BJ (cell line): ENCODE measurements around the gene SNX9. TPM values are rescaled to one million over a fixed set of nuclear protein-coding genes. Genes with fewer than 3 reads are reported as not detected.
"Not testable (repeated sequence)": the region's sequence is repeated elsewhere in the genome, so short reads cannot be mapped to it uniquely, and the experiment has no call there.

Source experiments
- CTCF ChIA-PET: fragments of 350-600 bp; formaldehyde crosslinking; extraction: SDS; loops from one replicate; lab custom pipeline; 2021; ENCODE audit warnings: antibody characterized with exemption, inconsistent platforms; lab: Yijun Ruan, JAX
- POLR2A ChIA-PET: fragments of 300-600 bp; sonication (Branson Sonifier 250); formaldehyde crosslinking; extraction: SDS; loops from one replicate; lab custom pipeline; 2021; ENCODE audit warnings: antibody characterized with exemption; lab: Charles Lee
- DNase-seq: peaks from one replicate; pipeline ENCODE4 v3.0.0-alpha.2; 2011; ENCODE audit warnings: low read depth
- H3K27me3 ChIP-seq: 2 replicates; pipeline ENCODE4 v1.6.0; 2011; ENCODE audit warnings: low read length; ENCODE audit not compliant: control insufficient read depth, insufficient read depth
- H3K36me3 ChIP-seq: 2 replicates; pipeline ENCODE4 v1.5.1; 2011; ENCODE audit warnings: low read length; ENCODE audit not compliant: control insufficient read depth, insufficient read depth
- H3K4me3 ChIP-seq: 2 replicates; pipeline ENCODE4 v1.5.1; 2011; ENCODE audit warnings: low read depth, mild to moderate bottlenecking, control low read depth, low read length
- polyA plus RNA-seq: library from polyadenylated mRNA; depleted of rRNA; stranded (reverse); fragments of >200 nt; gene quantifications from 2 replicates; pipeline ENCODE4 v1.2.3, GENCODE V29; 2011
- TF ChIP-seq, protein P1 (sequence below): IDR thresholded peaks from 2 replicates; pipeline ENCODE4 v1.5.1; 2011; ENCODE audit warnings: low read depth, mild to moderate bottlenecking, control low read depth, inconsistent platforms, low read length, moderate library complexity; ENCODE audit not compliant: insufficient read depth

SNX9 gene
- polyA plus RNA-seq, 1 experiment: 75.1 TPM

DNA sequence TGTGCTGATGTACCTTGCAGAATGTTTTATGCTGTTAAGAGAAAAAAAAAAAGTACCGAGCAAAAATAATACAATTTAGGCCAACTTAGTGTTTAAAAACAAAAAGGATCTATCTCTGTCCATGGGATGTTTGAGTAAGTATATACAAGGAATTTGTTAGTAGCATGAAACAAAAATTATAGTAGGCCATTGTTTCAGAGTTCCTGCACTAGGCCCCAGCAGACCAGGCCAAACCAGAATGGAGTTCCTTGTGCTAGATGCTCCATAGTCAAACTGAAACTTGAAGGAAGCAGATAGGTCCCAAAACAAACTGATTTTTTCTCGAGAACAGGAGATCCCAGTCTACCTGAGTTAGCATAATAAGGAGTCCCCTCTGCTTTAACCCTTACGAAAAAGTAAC lies 72.5 kb downstream of the SNX9 start:
- ChIA-PET CTCF (no interaction called here), POLR2A (no interaction called here)
- peaks cover 8% of the 10 kb centered on the region for H3K36me3 ChIP-seq
- no peak overlapping the region for H3K4me3 ChIP-seq
- no peak for DNase-seq
- TF ChIP-seq, protein P1, sequence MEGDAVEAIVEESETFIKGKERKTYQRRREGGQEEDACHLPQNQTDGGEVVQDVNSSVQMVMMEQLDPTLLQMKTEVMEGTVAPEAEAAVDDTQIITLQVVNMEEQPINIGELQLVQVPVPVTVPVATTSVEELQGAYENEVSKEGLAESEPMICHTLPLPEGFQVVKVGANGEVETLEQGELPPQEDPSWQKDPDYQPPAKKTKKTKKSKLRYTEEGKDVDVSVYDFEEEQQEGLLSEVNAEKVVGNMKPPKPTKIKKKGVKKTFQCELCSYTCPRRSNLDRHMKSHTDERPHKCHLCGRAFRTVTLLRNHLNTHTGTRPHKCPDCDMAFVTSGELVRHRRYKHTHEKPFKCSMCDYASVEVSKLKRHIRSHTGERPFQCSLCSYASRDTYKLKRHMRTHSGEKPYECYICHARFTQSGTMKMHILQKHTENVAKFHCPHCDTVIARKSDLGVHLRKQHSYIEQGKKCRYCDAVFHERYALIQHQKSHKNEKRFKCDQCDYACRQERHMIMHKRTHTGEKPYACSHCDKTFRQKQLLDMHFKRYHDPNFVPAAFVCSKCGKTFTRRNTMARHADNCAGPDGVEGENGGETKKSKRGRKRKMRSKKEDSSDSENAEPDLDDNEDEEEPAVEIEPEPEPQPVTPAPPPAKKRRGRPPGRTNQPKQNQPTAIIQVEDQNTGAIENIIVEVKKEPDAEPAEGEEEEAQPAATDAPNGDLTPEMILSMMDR: no peak
- H3K27me3 ChIP-seq: no peaks in the 10 kb centered on the region

DNA sequence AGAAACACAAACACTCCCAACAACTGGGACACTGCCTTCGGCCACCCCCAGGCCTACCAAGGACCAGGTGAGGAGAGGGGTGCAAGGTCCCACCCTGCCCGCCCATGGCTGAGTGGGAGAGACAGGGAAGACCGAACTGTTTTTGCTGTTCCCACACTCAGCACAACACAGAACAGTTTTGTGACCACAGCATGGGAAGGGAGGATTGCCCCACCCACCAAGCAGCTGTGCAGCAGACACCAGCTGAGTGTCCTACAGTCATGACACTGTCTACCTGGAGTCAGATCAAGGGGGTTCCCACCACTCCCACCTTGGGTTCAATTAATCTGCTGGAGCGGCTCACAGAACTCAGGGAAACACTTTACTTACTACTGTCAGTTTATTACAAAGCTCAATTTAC lies 73.9 kb downstream of the SNX9 start:
- no peaks in the 10 kb centered on the region for H3K27me3 ChIP-seq
- TF ChIP-seq, protein P1: no peak
- ChIA-PET CTCF (no interaction called here), POLR2A (no interaction called here)
- no peak for DNase-seq
- peaks cover 7% of the 10 kb centered on the region for H3K36me3 ChIP-seq
- no peak overlapping the region for H3K4me3 ChIP-seq

DNA sequence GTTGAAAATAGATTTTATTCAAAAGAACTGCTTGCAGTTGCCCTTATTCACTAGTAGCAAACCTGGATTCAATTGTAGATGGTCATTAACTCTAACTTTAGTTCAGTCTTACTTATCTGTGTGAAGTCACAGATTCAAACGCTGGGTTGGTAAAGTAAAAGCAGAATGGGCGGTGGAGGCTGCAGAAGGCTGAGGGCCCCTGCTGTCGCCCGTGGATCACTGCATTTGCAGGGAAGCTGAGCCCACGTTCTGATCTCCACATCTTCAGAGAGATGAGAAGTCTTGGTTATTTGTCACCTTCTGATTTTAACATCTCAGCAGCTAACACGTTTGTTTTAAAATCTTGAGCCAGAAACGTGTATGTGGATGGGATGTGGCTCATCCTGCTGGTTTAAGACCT lies 75.1 kb downstream of the SNX9 start:
- POLR2A ChIA-PET: no interaction called here
- Histone ChIP-seq H3K27me3 (no peaks in the 10 kb centered on the region), H3K4me3 (no peak overlapping the region), H3K36me3 (peaks cover 10% of the 10 kb centered on the region)
- CTCF ChIA-PET: interaction anchor here (0.6 to 1.2 kb wide), 2 partner anchors 8 to 291 kb away, joined by 3 read pairs; no protein-coding TSS in a partner anchor
- DNase-seq: no peak
- TF ChIP-seq, protein P1: peak; percentile 27; the same call in 1 of the 2 replicates

DNA sequence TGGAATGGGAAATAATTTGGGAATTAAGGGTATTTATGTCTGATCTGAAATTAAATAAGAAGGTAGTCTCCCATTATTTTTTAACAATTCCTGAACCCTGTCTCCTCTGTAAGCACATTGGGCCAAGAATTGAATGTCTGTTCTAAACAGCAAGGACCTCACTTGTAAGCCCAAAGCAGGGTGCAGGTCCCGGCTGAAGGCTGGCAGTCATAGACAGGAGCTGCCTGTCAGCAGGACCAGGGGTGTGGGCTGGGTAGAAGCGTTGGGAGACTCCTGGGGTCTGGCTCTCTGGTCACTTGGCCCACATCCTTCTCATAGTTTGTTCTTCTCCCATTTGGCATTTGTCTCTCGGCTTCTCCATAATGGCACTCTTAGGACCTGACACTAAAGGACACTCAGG lies 75.6 kb downstream of the SNX9 start:
- TF ChIP-seq, protein P1: no peak
- DNase-seq: no peak
- CTCF ChIA-PET: interaction anchor here (0.7 to 1.2 kb wide), 2 partner anchors 9 to 111 kb away, joined by 3 read pairs; no protein-coding TSS in a partner anchor
- no peaks in the 10 kb centered on the region for H3K27me3 ChIP-seq
- H3K4me3 ChIP-seq: no peak overlapping the region
- peaks cover 11% of the 10 kb centered on the region for H3K36me3 ChIP-seq
- POLR2A ChIA-PET: no interaction called here

DNA sequence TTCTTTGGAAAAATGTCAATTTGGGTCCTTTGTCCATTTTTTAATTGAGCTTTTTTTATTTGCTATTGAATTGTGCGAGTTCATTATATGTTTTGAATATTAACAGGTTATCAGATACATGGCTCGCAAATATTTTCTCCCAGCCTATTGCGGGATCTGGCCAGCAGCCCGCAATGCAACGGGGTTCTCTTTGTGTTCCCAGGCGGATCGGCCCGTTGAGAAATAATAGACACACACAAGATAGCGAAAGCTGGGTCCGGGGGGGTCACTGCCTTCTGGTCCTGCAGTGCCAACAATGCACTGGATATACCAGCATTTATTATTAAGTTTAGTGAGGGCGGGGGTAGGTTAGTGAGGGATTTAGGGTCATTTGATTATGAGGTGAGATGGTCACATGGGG lies 77.2 kb downstream of the SNX9 start:
- H3K27me3 ChIP-seq, DNase-seq, POLR2A ChIA-PET, H3K4me3 ChIP-seq: not testable (repeated sequence)
- CTCF ChIA-PET: interaction anchor here (1.9 kb wide), 1 partner anchor 9 kb away, joined by 5 read pairs; no protein-coding TSS in a partner anchor
- H3K36me3 ChIP-seq: peaks cover 11% of the 10 kb centered on the region

DNA sequence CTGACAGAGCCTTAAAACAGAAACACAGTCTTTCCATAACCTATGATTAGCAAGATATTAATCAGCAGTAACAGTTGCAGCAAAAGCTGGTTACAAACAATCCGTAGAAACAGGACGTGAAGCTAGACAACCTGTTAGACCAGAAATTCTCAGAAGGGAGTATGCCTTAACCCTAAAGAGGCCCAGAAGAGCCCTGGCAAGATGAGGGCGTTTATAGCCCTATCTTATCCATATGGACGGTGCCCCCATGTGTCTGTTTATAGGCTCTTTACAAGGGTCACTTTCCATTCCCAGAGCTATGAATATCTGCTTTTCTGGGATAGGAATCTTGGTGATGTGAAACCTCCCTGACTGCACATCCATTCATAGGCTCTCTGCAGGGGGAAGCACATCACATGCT lies 77.7 kb downstream of the SNX9 start:
- POLR2A ChIA-PET, H3K27me3 ChIP-seq, H3K4me3 ChIP-seq, DNase-seq: not testable (repeated sequence)
- peaks cover 11% of the 10 kb centered on the region for H3K36me3 ChIP-seq
- CTCF ChIA-PET: interaction anchor here (1.9 kb wide), 1 partner anchor 10 kb away, joined by 5 read pairs; no protein-coding TSS in a partner anchor
